Mucosa of descending colon (tissue), 3 donors: ENCODE results near the gene ZNF672. TPM values are rescaled to one million over a fixed set of nuclear protein-coding genes. Genes with fewer than 3 reads are reported as not detected.
"Not testable (repeated sequence)": the region's sequence is repeated elsewhere in the genome, so short reads cannot be mapped to it uniquely, and the experiment has no call there.

Source experiments
- ATAC-seq: fragments of 200-7000 bp; cut with Tn5 transposase; one replicate; pipeline ENCODE4 v1.9.1; 2020; ENCODE audit warnings: mild to moderate bottlenecking, moderate library complexity
- DNase-seq, 3 donors: peaks; one replicate each; pipeline ENCODE4 v3.0.0-alpha.2; 2020
- H3K36me3 ChIP-seq: fragments of 200-600 bp; one replicate; pipeline ENCODE4 v1.8.0; 2021; ENCODE audit warnings: low read depth, mild to moderate bottlenecking
- H3K4me1 ChIP-seq: fragments of 200-600 bp; one replicate; pipeline ENCODE4 v1.8.0; 2021; ENCODE audit warnings: low read depth, mild to moderate bottlenecking
- H3K4me3 ChIP-seq: fragments of 200-600 bp; one replicate; pipeline ENCODE4 v1.8.0; 2021; ENCODE audit warnings: mild to moderate bottlenecking
- H3K9me3 ChIP-seq: fragments of 200-600 bp; one replicate; pipeline ENCODE4 v1.8.0; 2021; ENCODE audit warnings: mild to moderate bottlenecking
- intact Hi-C, 2 donors: fragments of 100-400 bp; cut with DNase I in 1 of 2; cut with micrococcal nuclease in 1 of 2; formaldehyde crosslinking; loops; one replicate each; pipeline versions ENCODE4 v1.11.0 to v1.11.1; 2022; cut with DNase I, micrococcal nuclease
- total RNA-seq, 3 donors: library from RNA; stranded (reverse); fragmentation: NEBNext Ultra II Directional in 2 of 3; extraction: Animal tissue kit (Norgen Biotek cat#: 25700) in 2 of 3; gene quantifications; one replicate each; pipeline versions ENCODE4 v1.2.1 to v1.2.4, GENCODE V29; 2021 to 2023
- TF ChIP-seq, protein P1 (sequence below): fragments of 200-600 bp; IDR thresholded peaks from one replicate; pipeline ENCODE4 v1.8.0; 2022; ENCODE audit warnings: antibody characterized with exemption, mild to moderate bottlenecking
- donor health status: DM: no; HTN: no; CAD: no; lungs with moderate emphysema.
- donor health status: DM: no; HTN: no; CAD: no.
- donor health status: DM: no; HTN: yes; CAD: no.

Gene ZNF672
- total RNA-seq, 3 donors from 2014 or later: 29.6 to 38.8 (median 38.3) TPM

GRCh38 chr1:248884632-248885295 lies 46.7 kb downstream of the ZNF672 start:
- TF ChIP-seq, protein P1, sequence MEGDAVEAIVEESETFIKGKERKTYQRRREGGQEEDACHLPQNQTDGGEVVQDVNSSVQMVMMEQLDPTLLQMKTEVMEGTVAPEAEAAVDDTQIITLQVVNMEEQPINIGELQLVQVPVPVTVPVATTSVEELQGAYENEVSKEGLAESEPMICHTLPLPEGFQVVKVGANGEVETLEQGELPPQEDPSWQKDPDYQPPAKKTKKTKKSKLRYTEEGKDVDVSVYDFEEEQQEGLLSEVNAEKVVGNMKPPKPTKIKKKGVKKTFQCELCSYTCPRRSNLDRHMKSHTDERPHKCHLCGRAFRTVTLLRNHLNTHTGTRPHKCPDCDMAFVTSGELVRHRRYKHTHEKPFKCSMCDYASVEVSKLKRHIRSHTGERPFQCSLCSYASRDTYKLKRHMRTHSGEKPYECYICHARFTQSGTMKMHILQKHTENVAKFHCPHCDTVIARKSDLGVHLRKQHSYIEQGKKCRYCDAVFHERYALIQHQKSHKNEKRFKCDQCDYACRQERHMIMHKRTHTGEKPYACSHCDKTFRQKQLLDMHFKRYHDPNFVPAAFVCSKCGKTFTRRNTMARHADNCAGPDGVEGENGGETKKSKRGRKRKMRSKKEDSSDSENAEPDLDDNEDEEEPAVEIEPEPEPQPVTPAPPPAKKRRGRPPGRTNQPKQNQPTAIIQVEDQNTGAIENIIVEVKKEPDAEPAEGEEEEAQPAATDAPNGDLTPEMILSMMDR: no peak
- intact Hi-C loops: no loop called here
- Histone ChIP-seq H3K4me1 (no peaks in the 10 kb centered on the region), H3K36me3 (no peaks in the 10 kb centered on the region), H3K9me3 (no peaks in the 10 kb centered on the region), H3K4me3 (no peak overlapping the region)
- no peak for ATAC-seq
- DNase-seq: no peak

DNA sequence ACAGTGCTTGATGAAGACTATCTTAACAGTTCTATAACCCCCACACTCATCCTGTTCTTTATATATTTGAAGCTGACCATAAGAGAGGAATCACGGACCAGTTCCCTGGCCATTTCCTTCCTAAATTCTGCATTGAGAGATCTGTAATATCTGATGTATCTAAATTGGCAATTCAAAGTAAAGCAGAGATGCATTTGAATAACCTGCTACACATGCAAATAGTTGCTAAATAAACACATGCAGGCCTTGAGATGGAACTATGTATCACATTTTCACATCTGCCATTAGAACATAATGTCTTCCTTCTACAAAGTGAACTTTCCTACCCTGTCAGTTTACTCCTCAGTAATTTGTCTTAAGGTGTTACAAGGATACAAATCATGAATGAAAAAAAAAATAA lies 47.6 kb downstream of the ZNF672 start:
- intact Hi-C loops: no loop called here
- no peaks in the 10 kb centered on the region for H3K36me3 ChIP-seq
- no peaks in the 10 kb centered on the region for H3K9me3 ChIP-seq
- no peaks in the 10 kb centered on the region for H3K4me1 ChIP-seq
- no peak overlapping the region for H3K4me3 ChIP-seq
- TF ChIP-seq, protein P1: no peak
- DNase-seq (no peak), ATAC-seq (no peak)

GRCh38 chr1:248886237-248886895 lies 48.3 kb downstream of the ZNF672 start:
- DNase-seq (no peak), ATAC-seq (no peak)
- intact Hi-C loops: no loop called here
- Histone ChIP-seq H3K4me1 (no peaks in the 10 kb centered on the region), H3K9me3 (no peaks in the 10 kb centered on the region), H3K36me3 (no peaks in the 10 kb centered on the region), H3K4me3 (no peak overlapping the region)
- TF ChIP-seq, protein P1: no peak

DNA sequence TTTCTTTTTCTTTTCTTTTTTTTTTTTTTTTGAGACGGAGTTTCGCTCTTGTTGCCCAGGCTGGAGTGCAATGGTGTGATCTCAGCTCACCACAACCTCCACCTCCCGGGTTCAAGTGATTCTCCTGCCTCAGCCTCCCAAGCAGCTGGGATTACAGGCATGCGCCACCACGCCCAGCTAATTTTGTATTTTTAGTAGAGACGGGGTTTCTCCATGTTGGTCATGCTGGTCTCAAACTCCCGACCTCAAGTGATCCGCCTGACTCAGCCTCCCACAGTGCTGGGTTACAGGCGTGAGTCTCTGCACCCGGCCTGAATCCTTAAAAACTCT lies 51.9 kb downstream of the ZNF672 start:
- H3K36me3 ChIP-seq, H3K4me1 ChIP-seq, H3K9me3 ChIP-seq, intact Hi-C loops, H3K4me3 ChIP-seq, DNase-seq, ATAC-seq: not testable (repeated sequence)

- Histone ChIP-seq H3K4me3 (no peak overlapping the region), H3K36me3 (no peaks in the 10 kb centered on the region), H3K4me1 (no peaks in the 10 kb centered on the region), H3K9me3 (no peaks in the 10 kb centered on the region)
- DNase-seq: no peak
- intact Hi-C loops: no loop called here
- ATAC-seq: no peak
- TF ChIP-seq, protein P1: no peak
These were observed 52.8 kb downstream of the ZNF672 start for GRCh38 chr1:248890549-248891498.

DNA sequence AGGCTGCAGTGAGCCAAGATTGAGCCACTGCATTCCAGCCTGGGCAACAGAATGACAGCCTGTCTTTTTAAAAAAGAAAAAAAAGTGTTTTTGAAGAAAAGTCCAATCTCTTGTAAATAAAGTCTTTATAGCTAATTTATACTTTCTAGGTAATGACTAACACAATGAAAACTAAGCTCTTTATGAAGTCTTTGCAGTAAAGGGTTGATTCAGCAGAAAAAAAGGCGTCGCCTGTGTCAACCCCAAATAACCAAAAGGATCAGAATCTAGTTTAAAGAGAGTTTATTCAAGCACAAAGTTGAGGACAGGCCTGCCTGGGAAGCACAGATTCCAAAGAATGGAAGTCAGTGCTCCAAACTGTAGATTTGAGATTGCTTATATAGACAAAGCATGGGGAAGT lies 53.7 kb downstream of the ZNF672 start:
- H3K4me3 ChIP-seq: no peak overlapping the region
- DNase-seq (no peak), ATAC-seq (no peak)
- TF ChIP-seq, protein P1: no peak
- H3K9me3 ChIP-seq: no peaks in the 10 kb centered on the region
- H3K36me3 ChIP-seq: no peaks in the 10 kb centered on the region
- intact Hi-C loops: no loop called here
- H3K4me1 ChIP-seq: no peaks in the 10 kb centered on the region
